ENCODE results near the gene KRT75.

KRT75 gene

GRCh38 chr12:52389313-52390207 is 44.6 kb downstream of the KRT75 start:
- no peak for TF ChIP-seq CTCF (conservative IDR thresholded peaks at IDR 0.05)
- H3K27ac ChIP-seq = no peak overlapping the region

DNA sequence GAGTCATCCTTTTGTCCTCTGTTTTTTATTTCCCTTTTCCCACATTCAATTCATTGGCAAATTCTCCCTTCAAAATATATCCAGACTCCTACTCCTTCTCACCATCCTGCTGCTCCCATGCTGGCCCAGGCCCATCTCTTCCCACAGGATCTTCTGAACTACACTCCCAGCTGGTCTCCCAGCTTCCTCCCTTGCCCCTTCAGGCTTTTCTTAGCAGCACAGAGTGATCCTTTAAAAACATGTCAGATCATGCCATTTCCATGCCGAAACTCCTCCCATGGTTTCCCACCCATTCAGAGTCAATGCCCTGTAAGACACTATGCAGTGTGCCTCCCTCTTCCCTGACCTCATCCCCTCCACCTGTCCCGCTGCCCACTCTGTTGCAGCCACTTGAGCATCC is 46.3 kb downstream of the KRT75 start:
- no peak for TF ChIP-seq CTCF (conservative IDR thresholded peaks at IDR 0.05)
- no peak overlapping the region for H3K27ac ChIP-seq

- TF ChIP-seq CTCF (conservative IDR thresholded peaks at IDR 0.05) = no peak
- H3K27ac ChIP-seq = no peak within 1 kb of the TSS
Measured at GRCh38 chr12:52385226-52385702, 48.9 kb downstream of the KRT75 start, which contains the start of gene KRT84. Gene KRT84 (minus strand): TSS chr12:52385652. CDS start chr12:52385585, 67 bp downstream.

GRCh38 chr12:52383331-52383730 is 50.8 kb downstream of the KRT75 start:
- no peak for TF ChIP-seq CTCF (conservative IDR thresholded peaks at IDR 0.05)

DNA sequence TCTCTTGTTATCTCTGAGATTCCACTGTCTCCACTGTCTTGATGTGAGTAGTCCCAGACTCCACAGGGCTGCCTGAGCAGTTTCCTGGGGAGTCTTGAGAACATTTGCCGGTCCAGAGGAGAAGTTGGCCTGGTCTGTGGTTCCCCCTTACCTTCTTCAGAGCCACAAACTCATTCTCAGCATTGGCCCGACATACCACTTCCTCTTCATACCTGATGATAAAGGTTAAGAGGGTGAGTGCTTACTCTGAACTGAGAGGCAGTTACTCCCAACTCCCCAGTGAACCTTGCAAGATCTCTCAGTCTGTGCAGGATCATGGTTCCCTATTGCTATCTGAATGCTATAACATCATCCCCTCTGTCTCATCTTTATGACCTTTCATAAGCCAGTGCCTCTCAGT is 51.3 kb downstream of the KRT75 start:
- TF ChIP-seq CTCF (conservative IDR thresholded peaks at IDR 0.05) = no peak
- no peak overlapping the region for H3K27ac ChIP-seq

More at GRCh38 chr12:52383331-52383730, 50.8 kb downstream of the KRT75 start:
- no peak overlapping the region for H3K27ac ChIP-seq

DNA sequence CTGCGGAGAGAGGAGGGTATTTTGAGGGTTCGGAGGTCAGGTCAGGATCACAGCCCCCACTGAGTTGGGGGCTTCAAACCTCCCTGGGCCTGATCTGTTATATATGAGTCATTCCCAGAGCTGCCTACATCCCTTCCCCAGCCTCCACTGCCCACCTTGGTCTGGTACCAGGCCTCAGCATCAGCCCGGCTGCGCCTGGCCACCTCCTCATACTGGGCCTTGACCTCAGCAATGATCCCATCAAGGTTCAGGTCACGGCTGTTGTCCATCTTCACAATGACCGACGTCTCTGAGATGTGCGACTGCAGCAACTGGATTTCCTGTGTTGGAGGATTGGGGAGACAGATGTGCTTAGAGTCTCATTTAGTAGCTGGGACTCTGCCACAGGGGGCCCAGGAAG is 53.0 kb downstream of the KRT75 start:
- no peak overlapping the region for H3K27ac ChIP-seq
- TF ChIP-seq CTCF (conservative IDR thresholded peaks at IDR 0.05) = no peak

DNA sequence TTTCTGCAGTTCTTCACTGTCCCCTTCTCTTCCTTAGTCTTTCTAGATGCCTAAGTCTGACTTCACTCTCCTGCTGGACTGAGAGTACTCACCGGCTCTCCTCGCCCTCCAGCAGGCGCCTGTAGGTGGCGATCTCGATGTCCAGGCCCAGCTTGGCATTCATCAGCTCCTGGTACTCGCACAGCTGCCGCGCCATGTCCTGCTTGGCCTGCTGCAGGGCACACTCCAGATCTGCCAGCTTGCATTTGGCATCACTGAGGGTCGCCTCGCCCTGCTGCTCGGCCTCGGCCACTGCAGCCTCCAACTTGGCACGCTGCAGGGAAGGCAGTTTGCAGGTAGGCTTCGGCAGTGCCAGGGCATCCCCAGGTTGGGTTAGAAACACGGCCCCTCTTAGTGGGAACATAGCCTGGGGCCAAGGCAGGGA is 53.9 kb downstream of the KRT75 start:
- TF ChIP-seq CTCF (conservative IDR thresholded peaks at IDR 0.05) = peak; percentile 76
- H3K27ac ChIP-seq = no peak overlapping the region
